Testis (tissue), 3 donors: ENCODE data around the gene EIF4EBP3. TPM values are rescaled to one million over a fixed set of nuclear protein-coding genes. Genes with fewer than 3 reads are reported as not detected.

Source experiments
- DNase-seq: peaks from one replicate; pipeline ENCODE4 v3.0.0-alpha.2; 2019
- H3K27ac ChIP-seq, 2 donors: fragments of 200-600 bp; sonication (generic); one replicate each; pipeline ENCODE4 v1.5.1; 2019
- H3K27me3 ChIP-seq: fragments of 200-600 bp; sonication (generic); one replicate; pipeline ENCODE4 v1.5.1; 2019
- H3K36me3 ChIP-seq: fragments of 200-600 bp; sonication (generic); one replicate; pipeline ENCODE4 v1.5.1; 2017; ENCODE audit warnings: low read depth; ENCODE audit errors: missing control alignments
- H3K4me1 ChIP-seq: fragments of 200-600 bp; sonication (generic); one replicate; pipeline ENCODE4 v1.5.1; 2019
- H3K4me3 ChIP-seq, 2 donors: fragments of 200-600 bp; sonication (generic); one replicate each; pipeline ENCODE4 v1.5.1; 2017 to 2019
- H3K9me3 ChIP-seq: fragments of 200-600 bp; sonication (generic); one replicate; pipeline ENCODE4 v1.5.1; 2017
- POLR2A ChIP-seq: fragments of 450-650 bp; IDR thresholded peaks from one replicate; pipeline ENCODE4 v1.6.1; 2017; ENCODE audit warnings: antibody characterized with exemption, mild to moderate bottlenecking, moderate library complexity
- WGBS, 2 donors: methylation state at CpG; one replicate each; pipeline ENCODE4 v1.1.5; 2018; 5-methylcytosine and 5-hydroxymethylcytosine counted together
- intact Hi-C: fragments of 100-400 bp; cut with DNase I; formaldehyde crosslinking; loops from one replicate; pipeline ENCODE4 v1.15.1; 2023; ENCODE audit warnings: low total_unique reads
- polyA plus RNA-seq: library from polyadenylated mRNA; stranded (reverse); fragments of 350-450 nt; fragmentation: Illumina TruSeq; extraction: RNeasy Lipid Tissue Mini Kit (QIAGEN cat#74804); gene quantifications from one replicate; pipeline ENCODE4 v1.2.3, GENCODE V29; 2014; ENCODE audit warnings: low read depth, low replicate concordance; ENCODE audit not compliant: insufficient read depth
- total RNA-seq, 2 donors: library from RNA; depleted of rRNA; stranded (reverse); fragments of >200 nt; gene quantifications; one replicate each; pipeline ENCODE4 v1.2.3, GENCODE V29; 2016
- TF ChIP-seq, protein P1 (sequence below), 3 experiments: fragments of 450-650 bp in 2 of 3; fragments of 200-600 bp in 1 of 3; sonication (generic) in 1 of 3; IDR thresholded peaks; one replicate each; pipeline ENCODE4 v1.5.1; 2016 to 2019; ENCODE audit warnings: antibody characterized with exemption in 3 of 3, mild to moderate bottlenecking in 2 of 3, moderate library complexity in 1 of 3

The EIF4EBP3 gene
- total and polyA plus RNA-seq, 3 donors from 2014 or later, result 11.7 to 47.3 (median 14.0) TPM

DNA sequence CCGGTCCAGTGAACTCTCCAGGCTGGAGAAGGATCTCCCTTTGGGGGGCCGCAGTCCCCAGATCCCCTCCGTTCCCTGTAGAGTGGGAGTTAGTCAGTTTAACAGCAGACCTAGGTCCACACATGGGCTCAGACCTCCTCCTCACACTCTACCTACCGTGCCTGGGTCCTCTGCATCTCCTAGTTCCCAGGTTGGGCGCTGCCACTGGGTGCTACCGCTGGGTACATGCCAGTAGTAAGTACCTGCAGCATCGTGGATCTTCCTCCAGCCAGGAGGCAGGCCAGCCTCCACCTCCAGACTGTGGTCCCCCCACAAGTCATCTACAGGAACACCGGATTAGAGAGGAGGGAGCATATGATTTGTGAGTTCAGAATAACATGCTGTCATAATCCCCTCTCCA, 16.1 kb downstream of the EIF4EBP3 start:
- Histone ChIP-seq H3K4me3 (peak overlapping the region; percentile 61 to 76), H3K27me3 (no peaks in the 10 kb centered on the region), H3K36me3 (no peaks in the 10 kb centered on the region), H3K27ac (peak overlapping the region; percentile 86 to 93), H3K9me3 (no peaks in the 10 kb centered on the region), H3K4me1 (peaks cover 23% of the 10 kb centered on the region)
- no peak for DNase-seq
- WGBS, 2 donors, result 37 to 43% methylated on average over 8 of the region's 8 CpGs
- intact Hi-C loops, result no loop called here
- TF ChIP-seq, protein P1, sequence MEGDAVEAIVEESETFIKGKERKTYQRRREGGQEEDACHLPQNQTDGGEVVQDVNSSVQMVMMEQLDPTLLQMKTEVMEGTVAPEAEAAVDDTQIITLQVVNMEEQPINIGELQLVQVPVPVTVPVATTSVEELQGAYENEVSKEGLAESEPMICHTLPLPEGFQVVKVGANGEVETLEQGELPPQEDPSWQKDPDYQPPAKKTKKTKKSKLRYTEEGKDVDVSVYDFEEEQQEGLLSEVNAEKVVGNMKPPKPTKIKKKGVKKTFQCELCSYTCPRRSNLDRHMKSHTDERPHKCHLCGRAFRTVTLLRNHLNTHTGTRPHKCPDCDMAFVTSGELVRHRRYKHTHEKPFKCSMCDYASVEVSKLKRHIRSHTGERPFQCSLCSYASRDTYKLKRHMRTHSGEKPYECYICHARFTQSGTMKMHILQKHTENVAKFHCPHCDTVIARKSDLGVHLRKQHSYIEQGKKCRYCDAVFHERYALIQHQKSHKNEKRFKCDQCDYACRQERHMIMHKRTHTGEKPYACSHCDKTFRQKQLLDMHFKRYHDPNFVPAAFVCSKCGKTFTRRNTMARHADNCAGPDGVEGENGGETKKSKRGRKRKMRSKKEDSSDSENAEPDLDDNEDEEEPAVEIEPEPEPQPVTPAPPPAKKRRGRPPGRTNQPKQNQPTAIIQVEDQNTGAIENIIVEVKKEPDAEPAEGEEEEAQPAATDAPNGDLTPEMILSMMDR (IDR thresholded peaks at IDR 0.05), result no peak
- no peak for TF ChIP-seq POLR2A

DNA sequence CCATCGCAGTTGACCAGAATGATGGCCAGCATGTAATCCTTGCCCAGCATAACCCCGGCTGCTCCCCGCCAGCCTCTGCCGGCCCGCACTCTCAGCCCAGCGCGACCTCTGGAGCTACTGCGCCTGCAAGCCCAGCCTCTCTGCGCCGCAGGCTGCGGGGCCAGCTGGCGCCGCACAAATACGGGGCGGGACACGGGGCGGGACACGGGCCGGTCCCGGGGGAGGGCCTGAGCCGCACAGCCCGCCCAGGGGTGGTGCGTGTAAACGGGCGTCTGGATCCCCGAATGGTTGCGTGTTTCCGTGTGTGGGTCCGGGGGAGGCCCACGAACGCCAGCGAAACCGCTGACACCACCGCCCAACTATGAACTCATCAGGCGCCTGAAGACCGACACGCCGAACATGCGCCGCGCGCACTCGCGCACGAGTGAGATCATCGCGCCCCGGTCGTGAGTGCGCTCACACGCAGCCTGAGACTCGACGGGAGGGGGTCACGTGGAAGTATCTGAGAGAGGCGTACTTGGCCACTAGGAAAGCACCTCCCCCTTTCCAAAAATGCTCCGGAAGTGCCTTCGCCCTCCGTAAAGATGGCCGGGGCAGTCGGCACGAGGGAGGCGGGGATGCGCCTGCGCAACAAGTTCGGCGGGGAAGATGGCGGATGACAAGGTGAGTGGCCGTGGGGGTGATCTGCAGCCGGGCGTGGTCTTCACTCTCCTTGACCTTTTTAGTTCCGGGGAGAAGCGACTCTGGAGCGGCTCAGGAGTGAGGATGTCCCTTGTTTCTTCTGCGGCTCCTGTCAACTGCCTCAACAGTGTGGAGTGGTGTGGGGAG, 16.9 kb downstream of the EIF4EBP3 start, which contains the start of the genes APBB3 and SLC35A4:
APBB3 (minus strand) TSS at position 403 of the 828 bp plus-strand sequence; CDS start at position 50, 353 bp downstream.
SLC35A4 (plus strand) TSS at position 633 of the 828 bp plus-strand sequence. CDS start 2,342 bp downstream, outside the sequence.
- Histone ChIP-seq H3K27ac (peak within 1 kb of the TSS; percentile 86 to 93), H3K9me3 (no peaks in the 10 kb centered on the region), H3K36me3 (no peaks in the 10 kb centered on the region), H3K27me3 (no peaks in the 10 kb centered on the region), H3K4me3 (peak within 1 kb of the TSS; percentile 61 to 76), H3K4me1 (peaks cover 29% of the 10 kb centered on the region)
- intact Hi-C loops, result no loop called here
- DNase-seq, result peak; percentile 98
- TF ChIP-seq, protein P1 (IDR thresholded peaks at IDR 0.05), result peak in 1 of 3 experiments; percentile 15
- TF ChIP-seq POLR2A, result peak; percentile 36
- 0% methylated on average over 19 to 66 of the region's 74 CpGs for WGBS, 2 donors

DNA sequence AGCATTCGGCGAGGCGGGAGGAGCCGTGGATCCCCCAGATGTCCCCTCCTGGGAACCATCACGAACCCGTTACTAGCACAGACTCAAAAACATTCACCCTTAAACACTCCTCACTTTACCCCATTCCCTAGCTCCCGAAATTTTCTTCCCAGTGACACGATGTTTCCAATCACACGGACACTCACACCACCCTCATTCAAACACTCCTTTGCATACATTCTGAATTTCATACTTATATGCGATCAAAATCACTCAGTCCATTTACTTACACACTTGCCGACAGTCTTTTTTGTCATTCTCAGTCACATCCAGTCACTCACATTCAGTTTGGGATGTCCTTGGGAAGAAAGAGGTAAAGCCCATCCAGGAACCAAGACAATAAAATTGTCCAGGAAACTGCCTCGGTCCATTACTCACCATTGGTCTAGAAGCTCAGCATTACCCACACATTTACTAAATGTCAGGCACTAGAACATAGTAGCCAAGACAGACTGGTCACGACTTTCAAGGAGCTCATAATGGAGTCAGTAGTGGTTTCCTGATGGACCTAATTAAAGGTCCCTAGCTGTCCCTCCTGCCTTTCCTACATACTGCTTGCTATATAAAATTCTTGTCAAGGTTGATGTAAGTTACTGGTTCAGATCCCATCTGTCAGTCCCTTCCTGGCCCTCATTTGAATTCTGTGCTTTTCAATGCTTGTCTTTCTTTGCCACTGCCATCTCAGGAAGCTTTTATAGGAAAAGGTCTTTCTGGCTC, 17.7 kb downstream of the EIF4EBP3 start:
- Histone ChIP-seq H3K4me1 (peaks cover 36% of the 10 kb centered on the region), H3K27me3 (no peaks in the 10 kb centered on the region), H3K36me3 (no peaks in the 10 kb centered on the region), H3K9me3 (no peaks in the 10 kb centered on the region), H3K4me3 (peak overlapping the region; percentile 61 to 76), H3K27ac (peak overlapping the region; percentile 86 to 93)
- TF ChIP-seq, protein P1 (IDR thresholded peaks at IDR 0.05), result no peak
- TF ChIP-seq POLR2A, result no peak
- 2 to 4% methylated on average over 13 of the region's 13 CpGs for WGBS, 2 donors
- intact Hi-C loops, result no loop called here
- no peak for DNase-seq

DNA sequence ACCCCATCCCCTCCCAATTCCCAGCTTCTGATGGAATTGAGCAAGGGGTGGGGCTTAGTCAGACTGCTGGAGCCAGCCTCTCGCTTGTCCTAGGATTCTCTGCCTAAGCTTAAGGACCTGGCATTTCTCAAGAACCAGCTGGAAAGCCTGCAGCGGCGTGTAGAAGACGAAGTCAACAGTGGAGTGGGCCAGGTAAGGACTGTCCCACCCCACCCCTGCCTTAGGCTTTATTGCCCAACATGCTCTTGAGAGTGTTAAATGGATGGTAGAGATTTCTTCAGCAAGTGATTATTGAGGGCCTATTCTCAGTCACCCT, 18.3 kb downstream of the EIF4EBP3 start:
- Histone ChIP-seq H3K36me3 (no peaks in the 10 kb centered on the region), H3K9me3 (no peaks in the 10 kb centered on the region), H3K27me3 (no peaks in the 10 kb centered on the region), H3K4me1 (peaks cover 38% of the 10 kb centered on the region), H3K4me3 (peak overlapping the region in 1 of 2 donors; percentile 76), H3K27ac (peak overlapping the region; percentile 86 to 93)
- intact Hi-C loops, result no loop called here
- TF ChIP-seq POLR2A, result no peak
- TF ChIP-seq, protein P1 (IDR thresholded peaks at IDR 0.05), result no peak
- no peak for DNase-seq
- 52 to 67% methylated on average over 4 of the region's 4 CpGs for WGBS, 2 donors
